ENCODE data around the gene C1RL. TPM values are rescaled to one million over a fixed set of nuclear protein-coding genes. Genes with fewer than 3 reads are reported as not detected.
A peak's percentile ranks its signal among the peaks of the same experiment; 100 is the strongest.

Gene C1RL
- total RNA-seq, 1 experiment from 2014 or later: 17.7 TPM

DNA sequence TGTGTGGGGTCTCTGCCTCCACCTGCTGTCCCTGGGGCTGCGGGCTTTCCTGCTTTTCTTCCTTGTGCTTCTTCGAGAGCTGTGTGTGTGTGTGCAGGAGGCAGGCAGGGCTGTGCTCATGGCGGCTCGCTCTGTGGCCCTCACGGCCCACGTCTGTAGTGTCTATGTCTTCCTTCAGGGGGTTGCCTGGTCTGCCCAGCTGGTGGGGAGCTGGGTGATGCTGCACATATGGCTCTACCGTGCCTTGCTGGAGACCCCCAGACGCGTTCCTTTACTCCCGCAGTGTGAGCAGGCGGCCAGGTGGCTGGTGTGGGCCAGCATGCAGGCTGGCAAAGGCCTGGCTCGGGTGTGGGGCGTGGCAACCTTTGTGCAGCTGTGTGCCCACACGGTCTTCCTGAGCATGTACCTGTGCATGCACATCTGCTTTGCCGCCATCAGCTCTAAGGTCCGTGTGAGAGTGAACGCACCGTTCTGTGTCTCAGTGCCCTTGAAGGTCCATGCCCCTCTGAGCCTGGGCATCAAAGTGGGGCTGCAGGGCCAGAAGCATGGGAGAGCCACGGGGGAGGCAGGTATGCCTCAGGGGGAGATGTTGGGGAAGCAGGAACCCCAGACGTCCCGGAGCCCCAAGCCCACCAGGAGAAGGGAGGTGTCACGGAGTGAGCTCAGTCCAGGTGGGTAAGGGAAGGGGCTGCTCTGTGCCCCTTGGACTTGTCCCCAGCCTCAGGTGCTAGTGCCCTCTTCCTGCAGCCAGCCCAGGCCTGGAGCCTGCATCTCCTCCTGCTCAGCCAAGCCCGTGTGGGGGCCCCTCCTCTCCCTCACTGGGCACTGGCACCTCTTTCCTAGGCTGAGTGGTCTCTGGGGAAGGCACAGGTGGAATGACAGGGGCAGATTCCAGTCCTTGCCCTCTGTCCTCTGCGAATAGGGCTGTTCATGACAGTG is 47.5 kb upstream of the C1RL start:
- ChIA-PET POLR2A (no interaction called here), CTCF (interaction anchor here (1.1 to 3.4 kb wide), 4 partner anchors 11 to 32 kb away, joined by 4 to 24 read pairs (median 4); no protein-coding TSS in a partner anchor)
- H3K9me3 Mint-ChIP-seq: no peaks in the 10 kb centered on the region
- TF ChIP-seq HMGA2 (CRISPR knock-in tag; IDR thresholded peaks at IDR 0.05) (no peak), CREB1 (CRISPR knock-in tag; IDR thresholded peaks at IDR 0.05) (no peak), NFATC4 (CRISPR knock-in tag; IDR thresholded peaks at IDR 0.05) (no peak), ZNF232 (CRISPR knock-in tag; IDR thresholded peaks at IDR 0.05) (no peak), SMAD3 (CRISPR knock-in tag; IDR thresholded peaks at IDR 0.05; ENCODE audit: borderline replicate concordance) (no peak), PRRX2 (CRISPR knock-in tag; IDR thresholded peaks at IDR 0.05) (no peak), CREM (CRISPR knock-in tag; IDR thresholded peaks at IDR 0.05) (no peak), TEAD1 (CRISPR knock-in tag; IDR thresholded peaks at IDR 0.05) (no peak), ZBTB21 (CRISPR knock-in tag; IDR thresholded peaks at IDR 0.05; ENCODE audit: borderline replicate concordance) (no peak), OVOL2 (CRISPR knock-in tag; IDR thresholded peaks at IDR 0.05; ENCODE audit: borderline replicate concordance) (no peak), CBFB (CRISPR knock-in tag; IDR thresholded peaks at IDR 0.05; ENCODE audit: low read depth) (no peak), ZNF671 (CRISPR knock-in tag; IDR thresholded peaks at IDR 0.05) (no peak)
- TF ChIP-seq, protein P1, sequence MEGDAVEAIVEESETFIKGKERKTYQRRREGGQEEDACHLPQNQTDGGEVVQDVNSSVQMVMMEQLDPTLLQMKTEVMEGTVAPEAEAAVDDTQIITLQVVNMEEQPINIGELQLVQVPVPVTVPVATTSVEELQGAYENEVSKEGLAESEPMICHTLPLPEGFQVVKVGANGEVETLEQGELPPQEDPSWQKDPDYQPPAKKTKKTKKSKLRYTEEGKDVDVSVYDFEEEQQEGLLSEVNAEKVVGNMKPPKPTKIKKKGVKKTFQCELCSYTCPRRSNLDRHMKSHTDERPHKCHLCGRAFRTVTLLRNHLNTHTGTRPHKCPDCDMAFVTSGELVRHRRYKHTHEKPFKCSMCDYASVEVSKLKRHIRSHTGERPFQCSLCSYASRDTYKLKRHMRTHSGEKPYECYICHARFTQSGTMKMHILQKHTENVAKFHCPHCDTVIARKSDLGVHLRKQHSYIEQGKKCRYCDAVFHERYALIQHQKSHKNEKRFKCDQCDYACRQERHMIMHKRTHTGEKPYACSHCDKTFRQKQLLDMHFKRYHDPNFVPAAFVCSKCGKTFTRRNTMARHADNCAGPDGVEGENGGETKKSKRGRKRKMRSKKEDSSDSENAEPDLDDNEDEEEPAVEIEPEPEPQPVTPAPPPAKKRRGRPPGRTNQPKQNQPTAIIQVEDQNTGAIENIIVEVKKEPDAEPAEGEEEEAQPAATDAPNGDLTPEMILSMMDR (IDR thresholded peaks at IDR 0.05): no peak
- TF ChIP-seq, protein P2, sequence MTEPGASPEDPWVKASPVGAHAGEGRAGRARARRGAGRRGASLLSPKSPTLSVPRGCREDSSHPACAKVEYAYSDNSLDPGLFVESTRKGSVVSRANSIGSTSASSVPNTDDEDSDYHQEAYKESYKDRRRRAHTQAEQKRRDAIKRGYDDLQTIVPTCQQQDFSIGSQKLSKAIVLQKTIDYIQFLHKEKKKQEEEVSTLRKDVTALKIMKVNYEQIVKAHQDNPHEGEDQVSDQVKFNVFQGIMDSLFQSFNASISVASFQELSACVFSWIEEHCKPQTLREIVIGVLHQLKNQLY (CRISPR knock-in tag; IDR thresholded peaks at IDR 0.05): no peak
- TF ChIP-seq, protein P3, sequence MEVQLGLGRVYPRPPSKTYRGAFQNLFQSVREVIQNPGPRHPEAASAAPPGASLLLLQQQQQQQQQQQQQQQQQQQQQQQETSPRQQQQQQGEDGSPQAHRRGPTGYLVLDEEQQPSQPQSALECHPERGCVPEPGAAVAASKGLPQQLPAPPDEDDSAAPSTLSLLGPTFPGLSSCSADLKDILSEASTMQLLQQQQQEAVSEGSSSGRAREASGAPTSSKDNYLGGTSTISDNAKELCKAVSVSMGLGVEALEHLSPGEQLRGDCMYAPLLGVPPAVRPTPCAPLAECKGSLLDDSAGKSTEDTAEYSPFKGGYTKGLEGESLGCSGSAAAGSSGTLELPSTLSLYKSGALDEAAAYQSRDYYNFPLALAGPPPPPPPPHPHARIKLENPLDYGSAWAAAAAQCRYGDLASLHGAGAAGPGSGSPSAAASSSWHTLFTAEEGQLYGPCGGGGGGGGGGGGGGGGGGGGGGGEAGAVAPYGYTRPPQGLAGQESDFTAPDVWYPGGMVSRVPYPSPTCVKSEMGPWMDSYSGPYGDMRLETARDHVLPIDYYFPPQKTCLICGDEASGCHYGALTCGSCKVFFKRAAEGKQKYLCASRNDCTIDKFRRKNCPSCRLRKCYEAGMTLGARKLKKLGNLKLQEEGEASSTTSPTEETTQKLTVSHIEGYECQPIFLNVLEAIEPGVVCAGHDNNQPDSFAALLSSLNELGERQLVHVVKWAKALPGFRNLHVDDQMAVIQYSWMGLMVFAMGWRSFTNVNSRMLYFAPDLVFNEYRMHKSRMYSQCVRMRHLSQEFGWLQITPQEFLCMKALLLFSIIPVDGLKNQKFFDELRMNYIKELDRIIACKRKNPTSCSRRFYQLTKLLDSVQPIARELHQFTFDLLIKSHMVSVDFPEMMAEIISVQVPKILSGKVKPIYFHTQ (CRISPR knock-in tag; IDR thresholded peaks at IDR 0.05): no peak
- ATAC-seq: no peak
- 0 out of 2 replicates have a peak overlapping the region, but pooled peaks have one; percentile 51 for H3K27ac Mint-ChIP-seq
- no peaks in the 10 kb centered on the region for H3K4me1 Mint-ChIP-seq
- H3K27me3 Mint-ChIP-seq (ENCODE audit: low read depth): peaks cover 2% of the 10 kb centered on the region
- no peaks in the 10 kb centered on the region for H3K36me3 Mint-ChIP-seq
- no peak for DNase-seq (ENCODE audit: low spot score)
- no peak overlapping the region for H3K4me3 Mint-ChIP-seq

DNA sequence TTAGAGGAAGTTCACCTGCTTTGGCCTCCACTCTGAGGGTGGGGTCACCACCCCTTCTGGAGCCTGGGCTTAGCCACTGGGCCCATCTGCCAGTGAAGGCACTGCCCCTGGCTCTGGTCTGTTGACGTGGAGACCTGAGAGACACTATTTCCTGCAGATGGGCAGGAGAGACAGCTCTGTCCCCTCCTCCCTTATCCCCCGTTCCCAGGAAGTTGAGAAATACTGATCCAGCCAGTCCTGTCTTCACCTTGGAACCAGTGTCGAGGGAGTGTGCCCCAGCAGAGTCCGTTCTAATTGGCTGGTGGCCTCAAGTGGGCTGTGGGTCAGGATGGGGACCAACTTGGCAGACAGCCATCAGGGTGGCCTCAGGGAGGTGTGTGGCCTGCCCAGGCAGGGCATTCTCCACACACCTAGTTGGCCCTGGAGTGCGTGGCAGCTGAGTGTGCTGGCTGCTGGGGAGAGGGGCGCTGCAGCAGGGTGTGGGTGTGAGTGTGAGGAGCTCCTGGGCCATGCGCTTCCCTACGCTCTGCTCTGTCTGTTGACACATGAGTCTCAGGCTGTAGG is 46.5 kb upstream of the C1RL start:
- Mint-ChIP-seq H3K4me1 (no peaks in the 10 kb centered on the region), H3K27ac (no peak overlapping the region), H3K4me3 (no peak overlapping the region), H3K27me3 (ENCODE audit: low read depth) (no peaks in the 10 kb centered on the region), H3K36me3 (no peaks in the 10 kb centered on the region; the same call in 1 of the 2 replicates), H3K9me3 (no peaks in the 10 kb centered on the region)
- TF ChIP-seq ZBTB21 (CRISPR knock-in tag; IDR thresholded peaks at IDR 0.05; ENCODE audit: borderline replicate concordance) (no peak), NFE2L1 (CRISPR knock-in tag; IDR thresholded peaks at IDR 0.05) (no peak), SMAD3 (CRISPR knock-in tag; IDR thresholded peaks at IDR 0.05; ENCODE audit: borderline replicate concordance) (no peak), ESRRA (CRISPR knock-in tag; IDR thresholded peaks at IDR 0.05; ENCODE audit: borderline replicate concordance) (no peak), TEAD4 (CRISPR knock-in tag; IDR thresholded peaks at IDR 0.05) (no peak), ZNF396 (CRISPR knock-in tag; IDR thresholded peaks at IDR 0.05; ENCODE audit: borderline replicate concordance) (no peak)
- TF ChIP-seq, protein P4, sequence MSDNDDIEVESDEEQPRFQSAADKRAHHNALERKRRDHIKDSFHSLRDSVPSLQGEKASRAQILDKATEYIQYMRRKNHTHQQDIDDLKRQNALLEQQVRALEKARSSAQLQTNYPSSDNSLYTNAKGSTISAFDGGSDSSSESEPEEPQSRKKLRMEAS (CRISPR knock-in tag; IDR thresholded peaks at IDR 0.05): no peak
- TF ChIP-seq, protein P5, sequence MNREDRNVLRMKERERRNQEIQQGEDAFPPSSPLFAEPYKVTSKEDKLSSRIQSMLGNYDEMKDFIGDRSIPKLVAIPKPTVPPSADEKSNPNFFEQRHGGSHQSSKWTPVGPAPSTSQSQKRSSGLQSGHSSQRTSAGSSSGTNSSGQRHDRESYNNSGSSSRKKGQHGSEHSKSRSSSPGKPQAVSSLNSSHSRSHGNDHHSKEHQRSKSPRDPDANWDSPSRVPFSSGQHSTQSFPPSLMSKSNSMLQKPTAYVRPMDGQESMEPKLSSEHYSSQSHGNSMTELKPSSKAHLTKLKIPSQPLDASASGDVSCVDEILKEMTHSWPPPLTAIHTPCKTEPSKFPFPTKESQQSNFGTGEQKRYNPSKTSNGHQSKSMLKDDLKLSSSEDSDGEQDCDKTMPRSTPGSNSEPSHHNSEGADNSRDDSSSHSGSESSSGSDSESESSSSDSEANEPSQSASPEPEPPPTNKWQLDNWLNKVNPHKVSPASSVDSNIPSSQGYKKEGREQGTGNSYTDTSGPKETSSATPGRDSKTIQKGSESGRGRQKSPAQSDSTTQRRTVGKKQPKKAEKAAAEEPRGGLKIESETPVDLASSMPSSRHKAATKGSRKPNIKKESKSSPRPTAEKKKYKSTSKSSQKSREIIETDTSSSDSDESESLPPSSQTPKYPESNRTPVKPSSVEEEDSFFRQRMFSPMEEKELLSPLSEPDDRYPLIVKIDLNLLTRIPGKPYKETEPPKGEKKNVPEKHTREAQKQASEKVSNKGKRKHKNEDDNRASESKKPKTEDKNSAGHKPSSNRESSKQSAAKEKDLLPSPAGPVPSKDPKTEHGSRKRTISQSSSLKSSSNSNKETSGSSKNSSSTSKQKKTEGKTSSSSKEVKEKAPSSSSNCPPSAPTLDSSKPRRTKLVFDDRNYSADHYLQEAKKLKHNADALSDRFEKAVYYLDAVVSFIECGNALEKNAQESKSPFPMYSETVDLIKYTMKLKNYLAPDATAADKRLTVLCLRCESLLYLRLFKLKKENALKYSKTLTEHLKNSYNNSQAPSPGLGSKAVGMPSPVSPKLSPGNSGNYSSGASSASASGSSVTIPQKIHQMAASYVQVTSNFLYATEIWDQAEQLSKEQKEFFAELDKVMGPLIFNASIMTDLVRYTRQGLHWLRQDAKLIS (CRISPR knock-in tag; IDR thresholded peaks at IDR 0.05; ENCODE audit: borderline replicate concordance): no peak
- TF ChIP-seq, protein P6, sequence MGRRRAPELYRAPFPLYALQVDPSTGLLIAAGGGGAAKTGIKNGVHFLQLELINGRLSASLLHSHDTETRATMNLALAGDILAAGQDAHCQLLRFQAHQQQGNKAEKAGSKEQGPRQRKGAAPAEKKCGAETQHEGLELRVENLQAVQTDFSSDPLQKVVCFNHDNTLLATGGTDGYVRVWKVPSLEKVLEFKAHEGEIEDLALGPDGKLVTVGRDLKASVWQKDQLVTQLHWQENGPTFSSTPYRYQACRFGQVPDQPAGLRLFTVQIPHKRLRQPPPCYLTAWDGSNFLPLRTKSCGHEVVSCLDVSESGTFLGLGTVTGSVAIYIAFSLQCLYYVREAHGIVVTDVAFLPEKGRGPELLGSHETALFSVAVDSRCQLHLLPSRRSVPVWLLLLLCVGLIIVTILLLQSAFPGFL (CRISPR knock-in tag; IDR thresholded peaks at IDR 0.05; ENCODE audit: borderline replicate concordance): no peak
- no peak for DNase-seq (ENCODE audit: low spot score)
- ChIA-PET POLR2A (no interaction called here), CTCF (interaction anchor here (1.0 to 3.4 kb wide), 4 partner anchors 10 to 33 kb away, joined by 3 to 24 read pairs (median 4); no protein-coding TSS in a partner anchor)
- peak; percentile 43; the same call in 1 of the 2 replicates for ATAC-seq

All from WTC11 (cell line).